PC-3 (cell line): ENCODE results near the gene KRTAP19-5. TPM values are rescaled to one million over a fixed set of nuclear protein-coding genes. Genes with fewer than 3 reads are reported as not detected.

Experiments
- total RNA-seq: library from RNA; depleted of rRNA; stranded (reverse); fragments of >200 nt; gene quantifications from 2 replicates; pipeline ENCODE4 v1.2.3, GENCODE V29; 2014; rRNA removed

KRTAP19-5 gene
- total RNA-seq, 1 experiment from 2014 or later: not detected

Other genes with a start within 250 kb of the KRTAP19-5 start
- gene KRTAP24-1, start 219.2 kb downstream of the KRTAP19-5 start, total RNA-seq: not detected in 2 replicates
- not detected in 2 replicates for gene KRTAP25-1, start 212.6 kb downstream of the KRTAP19-5 start, total RNA-seq
- not detected in 2 replicates for gene KRTAP26-1, start 181.8 kb downstream of the KRTAP19-5 start, total RNA-seq
- gene KRTAP27-1, start 164.4 kb downstream of the KRTAP19-5 start, total RNA-seq: not detected in 2 replicates
- not detected in 2 replicates for gene KRTAP23-1, start 153.5 kb downstream of the KRTAP19-5 start, total RNA-seq
- gene KRTAP13-2, start 129.9 kb downstream of the KRTAP19-5 start, total RNA-seq: not detected in 2 replicates
- gene KRTAP13-1, start 106.1 kb downstream of the KRTAP19-5 start, total RNA-seq: not detected in 2 replicates
- not detected in 2 replicates for gene KRTAP13-3, start 76.2 kb downstream of the KRTAP19-5 start, total RNA-seq
- not detected in 2 replicates for gene KRTAP13-4, start 71.9 kb downstream of the KRTAP19-5 start, total RNA-seq
- not detected in 2 replicates for gene KRTAP15-1, start 61.9 kb downstream of the KRTAP19-5 start, total RNA-seq
- gene KRTAP19-1, start 21.8 kb downstream of the KRTAP19-5 start, total RNA-seq: not detected in 2 replicates
- gene KRTAP19-2, start 14.7 kb downstream of the KRTAP19-5 start, total RNA-seq: not detected in 2 replicates
- gene KRTAP19-3, start 10.1 kb downstream of the KRTAP19-5 start, total RNA-seq: not detected in 2 replicates
- gene KRTAP19-4, start 5.0 kb downstream of the KRTAP19-5 start, total RNA-seq: not detected in 2 replicates
- not detected in 2 replicates for gene KRTAP19-6, start 39.7 kb upstream of the KRTAP19-5 start, total RNA-seq
- gene KRTAP19-7, start 59.2 kb upstream of the KRTAP19-5 start, total RNA-seq: not detected in 2 replicates
- gene KRTAP22-2, start 88.3 kb upstream of the KRTAP19-5 start, total RNA-seq: not detected in 2 replicates
- gene KRTAP6-3, start 90.3 kb upstream of the KRTAP19-5 start, total RNA-seq: not detected in 2 replicates
- gene KRTAP6-2, start 96.8 kb upstream of the KRTAP19-5 start, total RNA-seq: not detected in 2 replicates
- not detected in 2 replicates for gene KRTAP22-1, start 98.9 kb upstream of the KRTAP19-5 start, total RNA-seq
- not detected in 2 replicates for gene KRTAP6-1, start 111.8 kb upstream of the KRTAP19-5 start, total RNA-seq
- gene KRTAP20-1, start 114.3 kb upstream of the KRTAP19-5 start, total RNA-seq: not detected in 2 replicates
- gene KRTAP20-4, start 118.5 kb upstream of the KRTAP19-5 start, total RNA-seq: not detected in 2 replicates
- gene KRTAP20-2, start 133.1 kb upstream of the KRTAP19-5 start, total RNA-seq: 0.51 TPM in 1 of 2 replicates, not detected in the other
- not detected in 2 replicates for gene KRTAP20-3, start 140.7 kb upstream of the KRTAP19-5 start, total RNA-seq
- not detected in 2 replicates for gene KRTAP21-3, start 216.6 kb upstream of the KRTAP19-5 start, total RNA-seq
- not detected in 2 replicates for gene KRTAP21-2, start 245.1 kb upstream of the KRTAP19-5 start, total RNA-seq